Peyer's patch (tissue), 4 donors: ENCODE results near the gene DVL1. TPM values are rescaled to one million over a fixed set of nuclear protein-coding genes. Genes with fewer than 3 reads are reported as not detected.
"Not testable (repeated sequence)": the region's sequence is repeated elsewhere in the genome, so short reads cannot be mapped to it uniquely, and the experiment has no call there.

Experiments used
- DNase-seq, 3 donors: peaks; one replicate each; pipeline ENCODE4 v3.0.0-alpha.2; 2017 to 2019
- H3K27ac ChIP-seq, 4 donors: fragments of 200-600 bp; sonication (generic); one replicate each; pipeline ENCODE4 v1.5.1; 2016 to 2019
- H3K27me3 ChIP-seq, 2 donors: fragments of 200-600 bp; sonication (generic); one replicate each; pipeline ENCODE4 v1.5.1; 2019
- H3K36me3 ChIP-seq, 3 donors: fragments of 200-600 bp; sonication (generic); one replicate each; pipeline ENCODE4 v1.5.1; 2016 to 2019
- H3K4me1 ChIP-seq, 4 donors: fragments of 200-600 bp; sonication (generic); one replicate each; pipeline ENCODE4 v1.5.1; 2016 to 2019
- H3K4me3 ChIP-seq, 4 donors: fragments of 200-600 bp; sonication (generic); 1 replicate in 3 of 4; 2 replicates in 1 of 4; pipeline ENCODE4 v1.5.1; 2016 to 2019; ENCODE audit warnings: mild to moderate bottlenecking in 1 of 4
- H3K9me3 ChIP-seq, 4 donors: fragments of 200-600 bp; sonication (generic); one replicate each; pipeline ENCODE4 v1.5.1; 2016 to 2019; ENCODE audit warnings: mild to moderate bottlenecking in 1 of 4
- POLR2A ChIP-seq, 2 donors: fragments of 450-650 bp; IDR thresholded peaks; one replicate each; pipeline ENCODE4 v1.5.1; 2017; ENCODE audit warnings: antibody characterized with exemption in 2 of 2, mild to moderate bottlenecking in 2 of 2, moderate library complexity in 2 of 2
- total RNA-seq, 4 donors: library from RNA; depleted of rRNA; stranded (reverse); fragments of >200 nt; gene quantifications; one replicate each; pipeline ENCODE4 v1.1.0, GENCODE V29; 2016
- TF ChIP-seq, protein P1 (sequence below), 6 experiments: fragments of 450-650 bp in 4 of 6; fragments of 200-600 bp in 2 of 6; sonication (generic) in 1 of 6; IDR thresholded peaks; one replicate each; pipeline ENCODE4 v1.5.1; 2017 to 2019; ENCODE audit warnings: antibody characterized with exemption in 6 of 6, mild to moderate bottlenecking in 3 of 6, moderate library complexity in 1 of 6

Gene DVL1
- total RNA-seq, 4 donors from 2014 or later = 76.0 to 196 (median 164) TPM

DNA sequence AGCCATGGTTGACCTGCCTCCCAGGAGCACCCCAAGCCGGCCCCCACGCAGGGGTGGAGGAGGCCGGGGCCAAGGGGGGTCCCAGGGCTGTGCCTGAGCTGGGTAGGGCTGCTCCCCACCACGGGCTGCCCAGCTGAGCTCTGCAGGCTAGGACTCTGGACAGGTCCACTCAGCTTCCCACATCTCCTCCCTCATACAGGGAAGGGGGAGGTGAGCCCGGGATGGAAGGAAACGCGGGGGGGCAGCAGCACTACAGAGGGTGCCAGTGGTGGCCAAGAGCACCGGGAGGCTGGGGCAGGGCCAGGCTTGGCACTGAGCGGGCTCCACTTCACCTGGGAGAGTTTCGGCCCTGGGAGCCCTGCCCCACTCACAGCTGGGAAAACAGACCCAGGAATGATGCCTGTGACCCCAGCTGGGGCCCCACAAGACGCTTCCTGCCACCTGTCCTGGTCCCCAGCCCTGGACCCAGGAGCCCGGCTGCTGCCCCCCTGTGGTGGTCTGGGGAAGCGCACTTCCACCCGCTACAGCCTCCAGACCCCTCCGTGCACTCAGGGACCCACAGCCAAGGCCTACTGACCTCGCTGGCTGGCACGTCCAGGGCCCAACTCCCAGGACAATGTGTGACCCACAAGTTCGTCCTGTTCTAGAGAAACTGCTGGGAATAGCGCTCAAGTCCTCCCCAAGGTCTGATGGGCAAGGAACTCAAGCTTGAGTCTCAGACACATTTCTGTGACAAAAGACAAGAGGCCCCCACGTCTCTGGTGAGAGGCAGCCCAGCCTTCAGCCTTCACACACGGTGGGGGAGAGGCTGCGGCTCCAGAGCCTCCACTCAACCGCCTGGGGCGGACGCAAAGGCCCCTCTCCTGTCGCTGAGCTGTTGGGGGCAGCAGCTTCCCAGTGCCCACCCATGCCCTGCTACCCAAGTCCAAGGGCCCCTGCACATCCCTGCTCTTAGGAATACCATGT is 22.8 kb upstream of the DVL1 start:
- TF ChIP-seq, protein P1, sequence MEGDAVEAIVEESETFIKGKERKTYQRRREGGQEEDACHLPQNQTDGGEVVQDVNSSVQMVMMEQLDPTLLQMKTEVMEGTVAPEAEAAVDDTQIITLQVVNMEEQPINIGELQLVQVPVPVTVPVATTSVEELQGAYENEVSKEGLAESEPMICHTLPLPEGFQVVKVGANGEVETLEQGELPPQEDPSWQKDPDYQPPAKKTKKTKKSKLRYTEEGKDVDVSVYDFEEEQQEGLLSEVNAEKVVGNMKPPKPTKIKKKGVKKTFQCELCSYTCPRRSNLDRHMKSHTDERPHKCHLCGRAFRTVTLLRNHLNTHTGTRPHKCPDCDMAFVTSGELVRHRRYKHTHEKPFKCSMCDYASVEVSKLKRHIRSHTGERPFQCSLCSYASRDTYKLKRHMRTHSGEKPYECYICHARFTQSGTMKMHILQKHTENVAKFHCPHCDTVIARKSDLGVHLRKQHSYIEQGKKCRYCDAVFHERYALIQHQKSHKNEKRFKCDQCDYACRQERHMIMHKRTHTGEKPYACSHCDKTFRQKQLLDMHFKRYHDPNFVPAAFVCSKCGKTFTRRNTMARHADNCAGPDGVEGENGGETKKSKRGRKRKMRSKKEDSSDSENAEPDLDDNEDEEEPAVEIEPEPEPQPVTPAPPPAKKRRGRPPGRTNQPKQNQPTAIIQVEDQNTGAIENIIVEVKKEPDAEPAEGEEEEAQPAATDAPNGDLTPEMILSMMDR (IDR thresholded peaks at IDR 0.05) = peak; percentile 81 to 96 (median 86)
- no peak for TF ChIP-seq POLR2A (IDR thresholded peaks at IDR 0.05)
- Histone ChIP-seq H3K4me3 (peak overlapping the region in 1 of 4 donors; percentile 16), H3K36me3 (peaks cover 0 to 14% (median 0%) of the 10 kb centered on the region in 3 donors), H3K9me3 (no peaks in the 10 kb centered on the region), H3K27ac (peak overlapping the region in 2 of 4 donors; percentile 2 to 5), H3K27me3 (no peaks in the 10 kb centered on the region), H3K4me1 (peaks cover 0 to 36% (median 20%) of the 10 kb centered on the region in 4 donors)
- DNase-seq = peak; percentile 74 to 89 (median 86)

DNA sequence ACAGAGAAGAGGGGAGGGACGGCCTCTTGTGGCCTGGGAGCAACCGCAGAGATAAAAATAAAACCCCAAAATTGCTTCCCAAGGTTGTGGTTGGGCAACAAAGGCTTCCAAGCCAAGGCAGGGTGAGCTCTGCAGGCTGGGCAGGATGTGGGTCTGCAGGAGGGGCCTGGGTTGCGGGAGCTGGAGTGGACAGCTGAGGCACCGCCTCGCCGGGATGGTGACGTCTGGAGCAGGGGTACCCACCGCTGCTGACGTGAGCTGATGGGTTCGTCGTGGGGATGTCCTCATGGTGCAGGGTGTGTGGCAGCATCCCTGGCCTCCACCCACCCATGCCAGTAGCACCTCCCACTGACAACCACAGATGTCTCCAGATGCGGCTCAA is 22.1 kb upstream of the DVL1 start:
- H3K4me3 ChIP-seq = no peak overlapping the region
- no peaks in the 10 kb centered on the region for H3K9me3 ChIP-seq
- H3K27me3 ChIP-seq = no peaks in the 10 kb centered on the region
- no peak for TF ChIP-seq POLR2A (IDR thresholded peaks at IDR 0.05)
- TF ChIP-seq, protein P1 (IDR thresholded peaks at IDR 0.05) = no peak
- H3K36me3 ChIP-seq = peaks cover 0 to 14% (median 0%) of the 10 kb centered on the region in 3 donors
- DNase-seq = no peak
- peaks cover 0 to 36% (median 20%) of the 10 kb centered on the region in 4 donors for H3K4me1 ChIP-seq
- peak overlapping the region in 1 of 4 donors; percentile 5 for H3K27ac ChIP-seq

DNA sequence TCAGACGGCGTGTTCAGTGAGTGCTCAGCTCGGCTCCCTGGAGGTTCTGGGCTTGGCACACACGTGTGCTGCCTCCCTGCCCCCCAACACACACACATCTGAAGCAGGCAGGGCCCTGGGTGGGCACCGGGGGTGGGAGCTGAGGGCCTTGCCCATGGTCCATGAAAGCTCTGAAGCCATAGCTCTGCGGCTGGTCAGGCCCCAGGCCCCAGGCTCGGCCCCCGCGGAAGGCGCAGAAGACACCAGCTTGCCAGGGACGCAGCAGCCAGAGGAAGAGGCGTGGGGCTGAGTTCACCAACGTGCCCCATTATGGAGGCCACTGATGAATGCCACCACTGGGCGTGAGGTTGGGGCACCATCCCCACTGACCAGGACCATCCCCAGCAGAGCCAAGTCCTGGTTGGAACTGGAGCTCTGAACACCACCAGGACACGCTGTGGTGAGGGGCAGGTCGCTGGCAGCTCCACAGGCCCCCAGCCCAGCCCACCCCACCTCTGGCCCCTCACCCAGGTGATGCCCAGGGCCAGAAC is 21.6 kb upstream of the DVL1 start:
- H3K9me3 ChIP-seq = no peaks in the 10 kb centered on the region
- DNase-seq = no peak
- TF ChIP-seq, protein P1 (IDR thresholded peaks at IDR 0.05) = no peak
- TF ChIP-seq POLR2A (IDR thresholded peaks at IDR 0.05) = no peak
- no peaks in the 10 kb centered on the region for H3K27me3 ChIP-seq
- peaks cover 0 to 14% (median 0%) of the 10 kb centered on the region in 3 donors for H3K36me3 ChIP-seq
- no peak overlapping the region for H3K27ac ChIP-seq
- no peak overlapping the region for H3K4me3 ChIP-seq
- peaks cover 0 to 33% (median 18%) of the 10 kb centered on the region in 4 donors for H3K4me1 ChIP-seq

DNA sequence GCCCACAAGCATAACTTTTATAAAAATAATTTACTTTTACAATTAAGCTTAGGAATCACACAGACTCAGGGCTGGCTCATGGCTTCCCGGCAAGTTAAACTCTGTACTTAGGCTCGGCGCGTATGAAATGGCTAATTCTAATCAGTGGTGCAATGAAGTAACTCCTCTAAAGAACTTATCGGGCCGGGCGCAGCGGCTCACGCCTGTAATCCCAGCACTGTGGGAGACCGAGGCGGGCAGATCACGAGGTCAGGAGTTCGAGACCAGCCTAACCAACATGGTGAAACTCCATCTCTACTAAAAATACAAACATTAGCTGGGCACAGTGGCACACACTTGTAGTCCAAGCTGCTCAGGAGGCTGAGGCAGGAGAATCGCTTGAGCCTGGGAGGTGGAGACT is 20.9 kb upstream of the DVL1 start:
- not testable (repeated sequence) for DNase-seq, H3K4me3 ChIP-seq

DNA sequence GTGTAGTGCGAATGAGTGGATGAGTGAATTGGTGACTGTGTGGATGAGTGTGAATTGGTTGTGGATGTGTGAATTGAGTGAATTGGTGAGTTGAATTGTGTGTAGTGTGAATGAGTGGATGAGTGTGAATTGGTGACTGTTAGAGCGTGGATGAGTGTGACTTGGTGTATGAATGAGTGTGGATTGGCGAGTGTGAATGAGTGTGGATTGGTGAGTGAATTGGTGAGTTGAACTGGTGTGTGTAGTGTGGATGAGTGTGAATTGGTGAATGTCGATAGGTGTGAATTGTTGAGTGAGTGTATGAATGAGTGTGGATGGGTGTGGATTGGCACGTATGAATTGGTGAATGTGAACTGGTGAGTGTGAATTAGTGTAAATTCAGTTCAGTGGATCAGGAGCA is 18.1 kb upstream of the DVL1 start:
- no peaks in the 10 kb centered on the region for H3K9me3 ChIP-seq
- H3K36me3 ChIP-seq = peaks cover 0 to 1% (median 0%) of the 10 kb centered on the region in 3 donors
- no peak overlapping the region for H3K27ac ChIP-seq
- TF ChIP-seq POLR2A (IDR thresholded peaks at IDR 0.05) = no peak
- TF ChIP-seq, protein P1 (IDR thresholded peaks at IDR 0.05) = no peak
- H3K4me1 ChIP-seq = peaks cover 0 to 11% (median 9%) of the 10 kb centered on the region in 4 donors
- no peaks in the 10 kb centered on the region for H3K27me3 ChIP-seq
- H3K4me3 ChIP-seq = no peak overlapping the region
- no peak for DNase-seq

More for the DNA sequence above, 20.9 kb upstream of the DVL1 start:
- not testable (repeated sequence) for H3K27me3 ChIP-seq, H3K27ac ChIP-seq, H3K9me3 ChIP-seq
- Histone ChIP-seq H3K36me3 (peaks cover 0 to 14% (median 0%) of the 10 kb centered on the region in 3 donors), H3K4me1 (peaks cover 0 to 32% (median 18%) of the 10 kb centered on the region in 4 donors)

DNA sequence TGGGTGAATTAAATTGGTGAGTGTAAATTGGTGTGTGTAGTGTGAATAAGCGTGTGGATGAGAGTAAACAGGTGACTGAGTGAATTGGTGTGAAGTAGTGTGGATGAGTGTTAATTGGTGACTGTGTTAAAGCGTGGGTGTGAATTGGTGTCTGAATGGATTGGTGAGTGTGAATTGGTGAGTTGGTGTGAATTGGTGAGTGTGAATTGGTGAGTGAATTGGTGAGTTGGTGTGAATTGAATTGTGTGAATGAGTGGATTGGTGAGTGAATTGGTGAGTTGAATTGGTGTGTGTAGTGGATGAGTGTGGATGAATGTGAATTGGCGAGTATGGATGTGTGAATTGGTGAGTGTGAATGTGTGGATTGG is 17.5 kb upstream of the DVL1 start:
- Histone ChIP-seq H3K27ac (no peak overlapping the region), H3K36me3 (no peaks in the 10 kb centered on the region), H3K4me1 (peaks cover 0 to 5% (median 2%) of the 10 kb centered on the region in 4 donors), H3K4me3 (no peak overlapping the region), H3K9me3 (no peaks in the 10 kb centered on the region), H3K27me3 (no peaks in the 10 kb centered on the region)
- DNase-seq = no peak
- no peak for TF ChIP-seq POLR2A (IDR thresholded peaks at IDR 0.05)
- TF ChIP-seq, protein P1 (IDR thresholded peaks at IDR 0.05) = no peak
